ENCODE data around the gene ERN1.

ERN1 gene

DNA sequence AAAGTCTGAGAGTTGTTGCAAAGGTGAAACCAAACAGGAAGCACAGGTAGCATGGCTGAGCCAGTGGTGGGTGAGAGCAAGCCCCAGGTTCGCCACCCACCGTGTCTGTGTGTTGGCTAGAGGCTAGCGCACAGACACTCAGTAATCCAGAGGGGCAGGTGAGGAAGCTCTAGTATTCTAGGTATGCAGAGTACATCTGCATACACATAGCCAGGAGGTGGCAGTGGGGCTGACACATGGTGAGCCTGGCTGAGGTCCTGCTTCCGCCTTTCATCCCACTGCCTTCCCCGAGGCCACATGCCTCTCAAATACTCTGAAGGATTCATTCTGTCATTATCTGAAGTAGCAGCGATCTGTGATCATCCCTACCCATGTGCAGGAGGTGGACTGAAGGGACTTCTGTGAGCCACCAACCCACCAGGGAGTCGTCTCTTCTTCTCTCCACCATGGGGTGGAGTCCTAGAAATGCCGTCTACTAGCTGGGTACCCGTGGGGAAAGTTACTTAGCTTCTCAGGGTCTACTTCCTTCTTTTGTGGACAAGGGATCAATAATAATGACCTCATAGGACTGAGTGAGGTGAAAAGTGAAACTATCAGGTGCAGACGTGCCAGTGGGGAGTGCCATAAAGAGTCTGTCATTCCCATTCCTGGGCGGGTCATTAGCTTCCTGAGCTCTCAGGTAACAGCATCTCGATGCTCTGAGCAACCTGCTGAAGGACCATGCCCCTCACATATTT is 73.5 kb downstream of the ERN1 start:
- H3K27me3 Mint-ChIP-seq (ENCODE audit: low read depth) = no peaks in the 10 kb centered on the region
- TF ChIP-seq, protein P1, sequence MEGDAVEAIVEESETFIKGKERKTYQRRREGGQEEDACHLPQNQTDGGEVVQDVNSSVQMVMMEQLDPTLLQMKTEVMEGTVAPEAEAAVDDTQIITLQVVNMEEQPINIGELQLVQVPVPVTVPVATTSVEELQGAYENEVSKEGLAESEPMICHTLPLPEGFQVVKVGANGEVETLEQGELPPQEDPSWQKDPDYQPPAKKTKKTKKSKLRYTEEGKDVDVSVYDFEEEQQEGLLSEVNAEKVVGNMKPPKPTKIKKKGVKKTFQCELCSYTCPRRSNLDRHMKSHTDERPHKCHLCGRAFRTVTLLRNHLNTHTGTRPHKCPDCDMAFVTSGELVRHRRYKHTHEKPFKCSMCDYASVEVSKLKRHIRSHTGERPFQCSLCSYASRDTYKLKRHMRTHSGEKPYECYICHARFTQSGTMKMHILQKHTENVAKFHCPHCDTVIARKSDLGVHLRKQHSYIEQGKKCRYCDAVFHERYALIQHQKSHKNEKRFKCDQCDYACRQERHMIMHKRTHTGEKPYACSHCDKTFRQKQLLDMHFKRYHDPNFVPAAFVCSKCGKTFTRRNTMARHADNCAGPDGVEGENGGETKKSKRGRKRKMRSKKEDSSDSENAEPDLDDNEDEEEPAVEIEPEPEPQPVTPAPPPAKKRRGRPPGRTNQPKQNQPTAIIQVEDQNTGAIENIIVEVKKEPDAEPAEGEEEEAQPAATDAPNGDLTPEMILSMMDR (IDR thresholded peaks at IDR 0.05; ENCODE audit: unreplicated experiment in 3 of 3) = no peak
- no peaks in the 10 kb centered on the region for H3K9me3 Mint-ChIP-seq
- H3K4me3 Mint-ChIP-seq = no peak overlapping the region
- peaks cover 42% of the 10 kb centered on the region for H3K36me3 Mint-ChIP-seq (ENCODE audit: low read depth)
- H3K27ac Mint-ChIP-seq = no peak overlapping the region
- H3K4me1 Mint-ChIP-seq = peaks cover 12% of the 10 kb centered on the region

DNA sequence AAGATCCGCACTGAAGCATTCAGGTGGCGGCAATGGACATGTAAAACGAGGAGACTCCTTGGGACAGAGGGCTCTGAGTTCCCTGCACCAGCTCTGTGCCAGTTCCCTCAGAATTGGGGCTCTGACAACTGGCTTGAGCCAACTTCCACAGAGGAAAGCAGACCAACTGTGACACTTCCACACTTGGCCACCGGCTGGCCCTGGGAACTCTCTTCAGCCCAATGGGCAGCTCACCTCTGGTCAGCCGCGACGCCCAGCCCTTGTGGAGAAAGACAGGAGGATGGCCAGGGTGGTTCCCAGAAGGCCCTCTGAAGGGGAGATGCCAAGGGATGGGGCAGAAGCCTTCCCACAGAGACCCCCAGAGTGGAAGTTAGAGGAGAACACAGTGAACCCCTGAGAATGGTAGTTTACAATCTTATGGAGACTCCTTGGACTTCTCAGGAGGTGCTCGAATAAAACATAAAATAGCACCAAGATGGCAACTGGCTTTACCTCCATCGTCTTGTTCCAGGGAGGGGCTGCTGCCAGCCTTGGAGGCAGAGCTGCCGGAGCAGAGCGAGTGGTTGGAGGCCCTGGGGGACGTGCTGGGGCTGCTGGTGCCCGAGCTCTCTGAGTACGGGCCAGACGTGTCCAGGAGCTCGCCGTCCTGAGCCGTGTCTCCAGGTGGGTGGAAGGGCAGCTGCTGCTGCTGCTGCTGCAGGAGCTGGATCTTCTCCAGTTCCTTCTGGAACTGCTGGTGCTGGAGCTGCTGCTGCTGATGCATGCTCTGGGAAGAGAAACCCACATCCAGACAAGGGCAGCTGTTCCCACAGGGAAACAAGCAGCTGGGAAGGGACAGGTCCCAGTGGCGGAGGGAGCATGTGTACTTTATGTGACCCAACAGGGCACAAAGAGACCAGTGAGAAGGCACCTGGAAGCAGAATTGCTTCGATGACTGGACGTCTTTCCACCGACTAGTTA is 74.5 kb downstream of the ERN1 start:
- Mint-ChIP-seq H3K9me3 (no peaks in the 10 kb centered on the region), H3K4me1 (peaks cover 11% of the 10 kb centered on the region), H3K4me3 (no peak overlapping the region), H3K27me3 (ENCODE audit: low read depth) (no peaks in the 10 kb centered on the region), H3K27ac (peak overlapping the region in 1 of 3 experiments; percentile 80), H3K36me3 (ENCODE audit: low read depth) (peaks cover 48% of the 10 kb centered on the region)
- TF ChIP-seq, protein P1 (IDR thresholded peaks at IDR 0.05; ENCODE audit: unreplicated experiment in 3 of 3) = no peak

DNA sequence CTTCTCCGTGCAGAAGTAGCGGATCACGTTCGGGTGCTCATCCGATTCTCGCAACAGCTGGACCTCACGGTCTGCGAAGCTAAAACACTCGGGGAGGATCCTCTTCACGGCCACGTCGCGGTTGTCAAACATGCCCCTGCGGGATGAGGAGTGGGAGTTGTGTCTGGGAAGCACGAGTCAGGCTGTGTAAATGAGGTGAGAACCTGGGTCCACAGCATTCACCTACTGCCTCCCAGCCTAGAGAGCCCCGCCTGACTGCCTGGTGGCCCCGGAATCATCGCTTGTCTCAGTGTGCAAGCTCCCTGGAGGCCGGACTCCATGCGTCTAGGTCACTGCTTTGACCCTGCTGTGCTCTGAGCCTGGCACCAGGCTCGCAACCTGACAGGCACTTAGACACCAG is 75.6 kb downstream of the ERN1 start:
- H3K27ac Mint-ChIP-seq = peak overlapping the region in 1 of 3 experiments; percentile 80
- H3K4me3 Mint-ChIP-seq = no peak overlapping the region
- peaks cover 5% of the 10 kb centered on the region for H3K4me1 Mint-ChIP-seq
- peaks cover 49% of the 10 kb centered on the region for H3K36me3 Mint-ChIP-seq (ENCODE audit: low read depth)
- no peaks in the 10 kb centered on the region for H3K27me3 Mint-ChIP-seq (ENCODE audit: low read depth)
- no peaks in the 10 kb centered on the region for H3K9me3 Mint-ChIP-seq
- TF ChIP-seq, protein P1 (IDR thresholded peaks at IDR 0.05; ENCODE audit: unreplicated experiment in 3 of 3) = no peak

DNA sequence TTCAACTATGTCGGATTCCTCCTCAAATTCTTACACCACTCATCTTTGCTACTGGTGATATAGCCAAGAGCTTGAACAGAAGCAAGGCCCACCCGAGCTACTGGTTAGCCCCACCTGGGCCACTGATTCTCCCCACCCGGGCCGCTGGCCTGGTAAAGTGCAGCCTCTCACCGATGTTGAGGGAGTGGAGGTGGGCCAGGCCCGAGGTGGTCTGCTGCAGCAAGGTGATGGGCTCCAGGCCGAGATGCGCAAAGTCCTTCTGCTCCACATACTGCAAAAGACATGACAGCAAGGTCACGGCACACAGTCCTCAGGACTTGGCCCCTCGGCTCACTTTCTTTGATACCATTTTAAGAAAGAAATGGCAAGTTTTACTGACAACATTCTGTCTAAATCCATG is 76.8 kb downstream of the ERN1 start:
- Mint-ChIP-seq H3K36me3 (ENCODE audit: low read depth) (peaks cover 45% of the 10 kb centered on the region), H3K27ac (no peak overlapping the region), H3K9me3 (no peaks in the 10 kb centered on the region), H3K4me3 (no peak overlapping the region), H3K27me3 (ENCODE audit: low read depth) (no peaks in the 10 kb centered on the region), H3K4me1 (peaks cover 5% of the 10 kb centered on the region)
- TF ChIP-seq, protein P1 (IDR thresholded peaks at IDR 0.05; ENCODE audit: unreplicated experiment in 3 of 3) = no peak

DNA sequence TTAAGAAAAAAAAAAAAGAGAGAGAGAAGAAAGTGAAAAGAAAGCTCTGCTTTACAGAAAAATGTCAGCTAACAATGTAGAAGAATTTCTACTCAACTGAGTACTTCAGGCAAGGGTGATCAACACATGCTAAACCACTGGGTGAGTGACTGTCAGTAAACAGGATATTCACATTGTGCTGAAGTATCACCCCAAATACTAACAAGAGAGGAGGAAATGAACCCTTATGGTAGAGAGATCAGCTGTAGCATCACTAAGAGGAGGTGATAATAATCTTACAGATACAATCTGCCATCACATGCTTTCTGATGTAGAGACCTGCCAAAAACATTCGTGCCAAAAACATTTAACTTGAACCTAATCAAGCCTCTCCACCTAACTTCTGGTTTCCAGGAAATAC is 78.8 kb downstream of the ERN1 start:
- H3K4me1 Mint-ChIP-seq = peaks cover 5% of the 10 kb centered on the region
- H3K4me3 Mint-ChIP-seq = no peak overlapping the region
- H3K36me3 Mint-ChIP-seq (ENCODE audit: low read depth) = peaks cover 40% of the 10 kb centered on the region
- TF ChIP-seq, protein P1 (IDR thresholded peaks at IDR 0.05; ENCODE audit: unreplicated experiment in 3 of 3) = no peak
- H3K27me3 Mint-ChIP-seq (ENCODE audit: low read depth) = no peaks in the 10 kb centered on the region
- no peaks in the 10 kb centered on the region for H3K9me3 Mint-ChIP-seq
- H3K27ac Mint-ChIP-seq = no peak overlapping the region

Data from nephron (organoid).